GM18511 (cell line): ENCODE results near the gene PAFAH1B1.

Experiments
- ATAC-seq: cut with Tn5 transposase; IDR thresholded peaks from one replicate; pipeline ENCODE4 v1.9.1; 2021; ENCODE audit warnings: mild to moderate bottlenecking, moderate library complexity; ENCODE audit not compliant: unreplicated experiment

PAFAH1B1 gene

DNA sequence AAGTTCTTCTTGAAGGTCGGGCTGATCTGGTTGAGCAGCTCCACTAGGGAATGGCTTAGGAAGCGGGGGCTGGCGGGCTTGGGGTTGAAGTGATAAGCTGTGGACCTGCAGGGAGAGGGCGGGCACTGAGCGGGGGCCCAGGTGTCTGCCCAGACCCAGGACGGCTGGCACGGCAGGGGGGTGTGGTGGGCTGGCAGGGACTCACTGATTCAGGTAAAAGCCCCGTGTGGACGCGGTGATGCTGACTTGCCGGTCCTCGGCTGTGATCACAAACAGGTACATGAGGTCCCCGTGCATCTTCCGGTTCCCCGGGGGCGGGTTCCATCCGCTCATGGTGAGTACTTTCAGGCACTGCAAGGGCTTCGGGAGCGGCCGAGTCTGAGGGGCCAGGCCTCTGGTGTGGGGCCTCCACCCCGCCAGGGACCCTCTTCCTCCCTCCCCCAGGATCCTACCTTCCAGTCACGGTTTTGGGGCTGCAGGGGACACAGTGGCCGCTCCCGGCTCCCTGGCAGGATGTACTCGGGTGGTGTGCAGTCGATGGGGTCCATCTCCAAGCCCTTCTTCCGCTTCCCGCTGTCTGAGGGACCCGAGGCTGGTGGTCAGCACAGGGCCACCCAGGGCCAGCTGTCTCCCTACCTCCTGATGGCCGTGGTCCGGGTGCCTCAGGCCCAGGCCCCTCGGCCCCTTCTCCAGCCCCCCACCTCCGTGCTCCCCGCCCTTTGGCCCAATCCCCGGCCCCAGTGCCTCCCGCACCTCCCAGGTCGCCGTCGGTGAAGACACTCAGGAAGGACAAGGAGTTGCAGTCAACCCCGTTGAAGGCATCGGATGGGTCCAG is 107.9 kb downstream of the PAFAH1B1 start:
- no peak for ATAC-seq

DNA sequence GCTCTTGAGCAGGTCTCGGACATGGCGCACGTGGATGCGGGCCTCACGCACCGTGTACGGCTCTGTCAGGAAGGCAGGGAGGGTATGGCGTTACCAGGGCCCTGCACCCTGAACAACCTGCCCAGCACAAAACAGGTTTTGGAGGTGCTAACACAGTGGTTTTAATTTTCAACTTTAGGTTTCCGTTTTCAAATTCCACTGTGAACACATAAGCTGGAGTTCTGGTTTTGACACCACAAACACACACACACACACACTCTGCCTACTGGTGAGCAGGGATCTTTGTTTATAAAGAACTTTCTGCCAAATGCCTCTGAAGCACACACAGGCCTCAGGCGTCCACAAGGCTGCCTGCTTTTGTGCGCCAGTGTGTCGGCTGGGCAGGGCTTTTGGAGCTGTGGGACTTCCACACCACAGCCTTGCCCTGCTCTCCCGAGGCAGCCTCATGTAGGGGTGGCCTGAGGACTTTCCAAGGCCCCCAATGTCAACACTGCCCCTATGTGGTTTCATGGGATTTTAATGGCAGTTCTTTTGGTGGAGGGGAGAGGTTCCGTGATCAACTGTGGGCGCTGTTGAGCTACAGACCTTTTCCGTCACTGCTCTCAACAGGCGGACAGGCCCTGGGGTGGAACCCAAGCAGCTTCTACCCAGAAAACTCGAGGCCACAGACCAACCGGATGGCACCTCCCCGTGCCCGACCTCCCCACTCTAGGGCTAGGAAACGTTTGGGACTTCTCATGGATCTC is 108.7 kb downstream of the PAFAH1B1 start:
- no peak for ATAC-seq

DNA sequence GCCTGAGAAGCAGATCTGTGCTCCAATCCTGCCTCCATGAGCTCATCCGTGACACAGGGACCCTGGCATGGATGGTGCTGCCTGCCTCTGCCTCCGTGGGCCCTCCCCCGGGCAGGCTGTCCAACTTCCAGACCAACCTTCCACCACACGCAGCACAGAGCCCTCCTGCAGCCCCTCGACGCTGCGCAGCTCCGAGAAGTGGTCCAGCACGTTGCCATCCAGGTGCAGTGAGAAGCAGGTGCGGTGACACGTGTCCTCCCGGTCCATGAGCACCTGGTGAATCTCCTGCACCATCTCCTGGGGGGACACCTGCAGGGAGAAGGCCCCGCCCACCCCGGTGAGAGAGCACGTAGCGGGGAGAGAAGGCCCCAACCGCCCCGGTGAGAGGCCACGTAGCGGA is 109.7 kb downstream of the PAFAH1B1 start:
- ATAC-seq: no peak

DNA sequence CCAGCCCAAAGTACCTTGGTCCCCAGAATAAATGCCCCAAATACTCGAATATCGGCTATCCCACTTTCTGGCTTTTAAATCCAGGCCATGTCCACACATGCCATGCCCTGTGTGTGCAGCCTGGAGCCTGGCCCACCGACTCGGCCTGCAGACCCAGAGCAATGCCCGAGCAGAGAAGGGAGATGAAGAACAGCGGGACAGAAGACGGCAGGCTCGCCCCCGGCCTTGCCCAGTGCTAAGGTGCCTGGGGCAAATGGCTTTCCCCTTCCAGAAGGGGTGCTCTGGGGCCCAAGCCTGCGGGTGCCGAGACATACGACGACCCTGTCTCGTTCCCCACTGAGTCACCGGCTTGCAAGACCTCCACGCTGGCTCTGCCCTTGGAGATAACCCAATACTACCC is 110.2 kb downstream of the PAFAH1B1 start:
- no peak for ATAC-seq

DNA sequence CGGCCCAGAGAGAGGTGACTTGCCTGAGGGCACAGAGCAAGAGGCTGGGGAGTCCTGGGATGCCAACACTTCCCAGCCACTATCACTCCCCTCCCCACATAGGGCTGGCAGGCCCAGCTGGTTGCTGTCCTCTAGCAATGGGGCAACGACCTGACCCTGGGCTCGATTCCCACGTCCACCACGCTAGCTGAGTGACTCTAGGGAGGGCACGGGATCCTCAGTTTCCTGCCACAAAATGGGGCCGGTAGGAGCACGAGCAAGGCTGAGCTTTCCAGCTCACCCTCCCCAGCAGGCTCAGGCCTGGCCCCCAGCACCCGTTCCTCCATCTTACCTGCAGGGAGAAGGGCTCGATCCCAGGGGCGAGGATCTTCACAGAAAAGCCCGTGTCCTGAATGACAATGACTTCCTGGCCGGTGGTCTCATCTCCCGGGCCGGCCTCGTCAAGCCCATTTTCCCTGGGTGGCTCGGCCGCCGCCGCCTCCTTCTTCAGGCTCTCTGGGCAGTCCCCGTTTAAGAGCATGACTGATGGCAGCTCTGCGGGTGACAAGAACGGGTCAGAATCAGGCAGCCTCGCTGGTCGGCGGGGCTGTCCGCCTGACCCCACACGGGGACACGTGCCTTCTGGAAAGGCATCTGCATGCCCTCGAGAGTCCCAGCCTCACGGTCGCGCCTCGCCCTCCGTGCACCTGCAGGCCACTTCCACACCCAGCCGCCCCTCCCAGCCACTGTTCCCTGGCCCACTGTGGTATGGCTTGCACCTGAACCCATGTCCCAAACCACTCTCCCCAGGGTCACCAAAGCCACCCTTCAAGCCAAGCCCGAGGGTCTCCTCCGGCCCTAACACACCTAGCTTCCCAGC is 110.8 kb downstream of the PAFAH1B1 start:
- ATAC-seq: no peak

DNA sequence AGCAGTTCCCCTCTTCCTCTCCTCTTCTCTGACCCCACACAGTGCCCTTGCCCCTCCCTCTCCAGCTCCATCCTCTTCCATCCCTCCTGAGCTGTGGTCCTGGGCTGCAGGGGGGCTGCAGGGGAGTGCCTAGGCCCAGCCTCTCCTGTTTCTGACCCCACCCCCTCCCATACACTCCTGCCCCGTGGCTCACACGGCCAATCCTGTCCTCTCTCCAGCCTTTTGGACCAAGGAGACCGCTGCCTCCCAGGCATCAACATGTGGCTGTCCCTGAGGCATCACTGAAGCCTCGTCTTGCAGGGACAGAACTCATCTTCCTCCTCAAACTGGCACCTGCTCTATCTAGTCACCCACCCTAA is 111.4 kb downstream of the PAFAH1B1 start:
- no peak for ATAC-seq

DNA sequence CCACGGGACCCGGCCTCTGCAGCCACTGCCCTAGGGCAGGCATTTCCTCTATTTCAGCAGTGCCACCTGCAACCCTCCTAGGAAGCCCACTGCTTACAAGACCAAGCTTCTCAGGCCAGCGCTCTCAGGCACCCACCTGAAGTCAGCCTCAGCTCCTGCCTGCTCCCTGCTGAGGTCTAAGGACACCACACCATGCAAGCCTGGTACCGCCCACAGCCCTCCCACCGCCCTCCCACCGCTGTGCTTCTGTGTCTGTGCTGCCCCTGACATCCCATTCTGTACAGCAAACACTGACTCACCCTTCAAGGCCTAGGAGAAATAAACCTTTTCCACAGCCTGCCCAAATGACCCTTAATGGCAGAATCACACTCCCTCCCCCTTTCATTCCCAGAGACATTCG is 111.8 kb downstream of the PAFAH1B1 start:
- ATAC-seq: no peak

DNA sequence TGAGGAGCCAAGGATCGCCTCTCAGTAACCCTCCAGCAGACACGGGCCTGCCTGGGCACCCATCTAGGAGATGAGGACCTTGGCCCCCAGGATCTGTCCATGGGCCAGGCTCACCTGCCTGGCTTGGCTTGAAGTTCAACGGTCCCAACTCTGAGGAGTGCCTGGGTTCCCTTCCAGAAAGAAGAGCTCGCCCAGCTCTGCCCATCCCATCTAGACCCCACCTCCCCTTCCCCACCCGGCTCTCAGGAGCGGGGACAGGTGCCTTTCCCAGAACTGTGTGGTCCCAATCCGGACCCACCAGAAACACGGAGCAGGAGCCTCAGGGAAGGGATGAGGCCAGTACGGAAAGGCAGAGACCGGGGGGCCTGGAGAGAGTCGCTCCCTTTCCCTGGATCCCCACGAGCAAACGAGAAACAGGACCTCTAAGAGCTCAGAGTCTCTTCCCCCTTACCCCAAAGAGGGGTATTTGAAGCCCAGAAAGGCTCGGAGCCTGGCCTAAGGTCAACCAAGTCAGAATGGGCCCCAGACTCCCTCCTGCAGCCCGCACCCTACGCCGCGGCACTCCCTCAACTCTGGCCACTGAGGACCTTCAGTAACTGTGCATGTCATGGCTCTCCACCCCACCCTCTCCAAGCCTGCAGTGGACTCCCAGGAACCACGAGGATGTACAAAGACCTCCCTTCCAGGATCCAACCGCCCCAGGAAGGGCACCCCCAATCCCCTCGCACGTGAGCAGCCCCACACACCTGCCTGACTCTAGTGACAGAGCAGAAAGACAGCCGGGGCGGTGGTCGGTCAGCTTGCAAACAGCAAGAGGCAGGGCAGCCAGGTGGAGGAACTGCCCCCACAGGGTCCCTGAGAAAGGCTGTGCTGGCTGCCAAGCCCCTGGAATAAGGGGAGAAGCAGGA is 112.7 kb downstream of the PAFAH1B1 start:
- ATAC-seq: no peak

DNA sequence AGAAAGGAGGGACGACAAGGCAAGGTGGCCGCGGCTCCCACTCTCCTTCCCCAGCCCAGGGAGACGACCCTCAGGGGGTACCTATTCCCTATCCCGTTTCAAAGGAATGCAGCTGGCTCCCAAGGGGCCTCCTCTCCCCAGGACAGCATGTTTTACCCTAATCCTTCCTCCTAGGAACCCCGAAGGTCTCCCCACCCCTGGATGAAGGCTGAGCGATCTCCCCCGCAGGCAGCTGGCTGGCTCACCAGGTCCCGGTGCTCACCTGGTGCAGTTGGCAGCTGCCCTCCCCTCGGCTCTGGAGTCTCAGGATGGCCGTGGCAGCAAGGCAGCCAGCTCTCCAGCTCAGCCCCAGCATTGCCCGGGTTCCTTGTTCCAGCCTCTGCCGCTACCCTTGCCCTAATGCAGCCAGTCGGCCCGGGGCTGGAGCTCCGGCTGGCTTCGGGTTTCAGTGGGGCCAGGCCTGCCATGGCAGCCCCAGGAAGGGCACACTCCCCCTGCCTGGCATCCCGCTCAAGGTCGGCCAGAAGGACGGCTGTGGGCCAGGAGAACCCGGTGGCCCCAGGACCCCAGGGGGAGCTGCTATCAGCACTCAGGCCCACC is 113.6 kb downstream of the PAFAH1B1 start:
- ATAC-seq: no peak

DNA sequence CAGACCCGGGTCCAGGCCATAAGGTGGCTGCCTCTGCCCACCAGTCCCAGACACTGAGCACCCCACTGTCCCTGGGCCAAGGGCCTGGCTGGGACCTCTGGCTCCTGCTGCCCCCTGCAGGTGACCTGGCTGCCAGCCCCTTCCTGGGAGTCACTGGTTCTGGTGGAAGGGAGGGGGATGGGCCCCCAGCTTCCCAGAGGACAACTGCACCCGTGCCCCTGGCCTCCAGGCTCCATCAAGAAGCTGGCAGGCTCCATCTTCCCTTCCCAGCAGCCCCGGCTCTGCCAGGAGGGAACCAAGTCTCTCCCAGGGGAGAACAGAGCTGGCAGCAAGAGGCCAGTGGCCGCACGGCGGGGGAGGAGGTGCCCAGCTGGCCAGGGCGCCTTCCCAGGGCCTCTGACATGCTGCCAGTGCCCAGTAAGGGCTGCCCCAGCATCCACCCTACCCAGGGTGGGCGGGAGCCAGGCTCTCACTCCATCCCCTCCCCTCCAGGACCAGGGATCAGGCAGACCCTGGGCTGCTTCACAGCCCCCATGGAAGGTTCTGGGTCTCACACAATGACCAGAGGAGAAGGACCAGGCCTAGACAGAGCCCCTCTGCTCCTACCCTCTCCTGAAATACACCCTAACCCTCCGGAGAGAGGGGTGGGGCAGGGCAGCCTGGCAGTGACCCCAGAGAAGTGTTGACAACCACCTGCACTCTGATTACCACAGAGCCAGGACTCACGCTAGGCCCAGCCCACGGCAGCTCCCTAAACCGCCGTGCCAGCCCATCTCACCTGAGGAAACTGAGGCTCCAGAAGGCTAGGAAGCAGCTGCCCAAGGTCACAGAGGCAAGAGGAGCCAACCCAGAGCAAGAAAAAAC is 114.5 kb downstream of the PAFAH1B1 start:
- ATAC-seq: no peak

DNA sequence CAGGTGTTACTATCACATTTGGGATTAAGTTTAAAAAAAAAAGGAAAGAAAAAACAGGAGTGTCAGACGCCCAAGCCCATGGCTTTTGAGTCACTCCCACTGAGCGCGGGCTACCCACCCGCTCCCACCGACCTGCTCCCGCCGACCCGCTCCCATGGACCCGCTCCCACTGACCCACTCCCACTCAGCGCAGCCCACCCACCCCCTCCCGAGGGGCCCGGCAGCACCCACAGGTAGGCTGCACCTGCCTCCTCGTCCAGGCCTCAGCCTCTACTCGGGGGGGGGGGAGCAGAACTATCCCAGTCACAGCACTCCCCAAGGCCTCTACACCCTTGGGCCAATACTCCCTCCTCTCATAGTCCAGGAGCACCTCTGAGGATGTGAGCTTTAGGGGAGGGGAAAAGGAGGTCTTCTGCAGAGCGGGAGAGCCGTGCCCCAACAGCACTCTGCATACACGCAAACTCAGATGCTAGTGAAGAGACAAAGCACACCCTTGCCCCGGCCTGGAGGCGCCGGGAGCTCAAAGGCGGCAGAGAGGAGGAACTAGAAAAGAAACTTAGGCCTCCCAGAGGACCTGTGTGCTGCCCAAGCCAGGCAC is 115.2 kb downstream of the PAFAH1B1 start:
- no peak for ATAC-seq

DNA sequence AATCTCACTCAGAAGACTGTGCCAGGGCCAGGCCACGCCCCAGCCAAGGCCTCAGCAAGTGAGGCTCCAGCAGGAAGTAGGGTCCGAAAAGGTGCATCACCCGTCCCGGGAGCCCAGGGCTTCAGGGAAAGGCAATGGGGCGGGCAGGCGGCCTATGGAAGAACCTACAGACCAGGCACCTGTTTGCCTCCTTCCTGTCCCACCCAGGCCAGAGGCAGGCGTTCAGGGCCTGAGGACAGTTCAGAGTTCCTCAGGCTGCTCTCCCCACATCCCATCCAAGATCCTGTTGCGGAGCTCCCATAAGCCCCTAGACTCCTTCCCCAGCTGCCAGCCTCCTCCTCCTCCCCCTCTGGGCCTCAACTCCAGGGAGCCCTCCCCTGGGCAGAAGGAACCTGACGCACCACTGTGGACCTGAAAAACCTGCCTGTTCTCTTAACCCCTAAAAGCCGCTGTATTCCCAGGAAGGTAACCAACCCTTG is 115.8 kb downstream of the PAFAH1B1 start:
- ATAC-seq: peak; percentile 45

DNA sequence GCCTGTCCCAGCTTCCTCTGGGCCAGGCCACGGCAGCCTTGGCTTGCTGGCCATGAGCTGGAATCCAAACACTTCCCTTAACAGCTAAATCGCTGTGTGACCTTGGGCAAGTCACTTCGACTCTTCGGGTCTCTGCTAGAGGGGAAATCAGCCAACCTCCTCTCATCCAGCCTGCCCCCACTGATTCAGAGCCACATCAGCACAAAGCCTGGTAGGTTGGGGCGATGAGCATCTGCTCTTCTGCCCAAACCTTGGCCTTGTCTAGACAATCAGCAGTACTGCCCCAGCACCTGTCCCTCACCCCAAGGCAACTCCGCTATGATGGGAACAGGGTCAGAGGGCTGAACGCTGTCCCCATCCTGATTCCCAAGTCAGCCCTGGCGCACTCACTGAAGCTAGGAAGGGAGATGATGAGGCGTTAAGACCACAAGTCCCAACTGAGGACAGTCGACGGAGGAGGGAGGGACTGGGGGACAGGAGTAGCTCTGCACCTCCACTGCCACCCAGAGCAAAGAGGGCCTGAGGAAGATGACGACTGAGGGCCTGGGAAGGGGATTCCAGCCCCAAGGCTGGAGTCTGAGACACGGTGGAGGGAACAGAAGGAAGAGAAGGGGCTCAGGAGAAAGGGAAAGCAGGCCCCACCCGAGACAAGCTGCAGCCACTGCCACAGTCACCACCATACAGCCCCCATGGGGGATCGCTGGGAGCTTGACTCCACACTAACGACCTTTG is 116.8 kb downstream of the PAFAH1B1 start:
- no peak for ATAC-seq

DNA sequence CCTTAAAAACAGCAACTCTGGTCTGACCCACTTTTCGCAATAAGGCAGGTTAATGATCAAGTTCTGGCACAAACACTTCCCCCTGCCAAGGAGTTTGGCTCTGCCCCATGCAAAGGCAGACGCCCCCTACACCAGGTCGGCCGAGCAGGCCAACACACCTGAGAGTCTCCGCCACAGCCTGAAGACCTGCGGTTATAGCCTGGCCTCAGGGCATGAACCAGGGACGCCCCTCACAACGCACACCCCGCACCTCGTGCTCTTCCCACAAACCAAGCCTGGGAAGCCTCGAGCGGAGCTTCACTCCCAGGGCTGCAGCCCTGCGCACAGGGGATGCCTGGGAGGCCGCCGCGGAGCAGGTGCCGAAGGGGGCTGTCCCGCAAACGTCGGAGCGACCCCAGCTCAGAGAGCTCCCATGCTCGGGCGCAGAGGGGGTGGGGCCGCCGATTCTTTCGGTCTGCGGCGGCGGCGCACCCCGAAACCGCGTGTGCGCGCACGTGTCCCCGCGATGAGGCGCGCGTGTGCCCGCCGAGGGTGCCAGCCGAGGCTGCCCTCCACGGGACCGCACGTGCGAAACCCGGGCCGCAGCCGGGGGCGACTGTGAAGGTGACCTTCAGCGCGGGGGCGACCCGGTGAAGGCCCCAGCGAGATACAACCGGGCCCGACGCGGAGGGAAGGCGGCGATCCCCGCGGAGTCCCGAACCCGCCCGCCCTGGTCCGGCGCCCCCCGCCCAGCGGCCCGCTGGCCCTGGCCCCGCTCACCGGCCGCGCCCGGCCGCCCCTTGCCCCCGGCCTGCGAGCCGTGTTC is 117.6 kb downstream of the PAFAH1B1 start:
- ATAC-seq: peak; percentile 35

DNA sequence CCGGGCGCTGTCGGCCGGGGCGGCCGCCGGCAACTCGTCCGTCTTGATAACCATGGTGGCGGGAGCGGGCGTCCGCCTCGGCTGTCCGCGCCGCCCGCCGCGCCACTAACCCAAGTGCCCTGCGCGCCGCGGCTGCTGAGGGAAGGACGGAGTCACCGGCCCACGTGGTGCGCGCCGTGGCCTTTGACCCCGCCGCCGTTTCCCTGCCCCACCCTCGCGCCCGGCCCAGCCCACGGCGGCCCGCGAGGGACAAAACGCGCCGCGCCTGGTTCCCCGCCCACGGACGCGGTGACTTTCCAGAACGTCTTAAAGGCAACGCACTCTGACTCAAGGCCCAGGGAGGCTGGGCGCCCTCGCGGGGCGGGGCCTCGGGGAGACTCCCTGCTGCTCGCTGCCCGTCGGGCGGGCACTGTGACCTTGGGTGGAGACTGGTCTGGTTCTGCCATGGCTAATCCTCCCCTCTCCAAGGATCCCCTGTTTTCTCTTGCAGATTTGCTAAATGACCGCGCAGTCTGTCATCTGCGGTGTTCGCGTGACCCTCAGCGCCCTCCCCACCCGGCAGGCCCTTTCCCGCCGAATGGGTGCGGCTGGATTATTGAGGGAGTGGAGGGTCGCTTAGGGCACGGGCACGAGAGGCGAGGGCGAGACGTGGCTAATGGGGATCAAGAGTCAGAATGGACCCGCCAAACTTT is 118.3 kb downstream of the PAFAH1B1 start, which contains the start of gene CLUH:
TSS of gene CLUH (minus strand) at position 157 of the 692 bp plus-strand sequence. CDS start at position 54, 103 bp downstream.
- ATAC-seq: peak; percentile 77

DNA sequence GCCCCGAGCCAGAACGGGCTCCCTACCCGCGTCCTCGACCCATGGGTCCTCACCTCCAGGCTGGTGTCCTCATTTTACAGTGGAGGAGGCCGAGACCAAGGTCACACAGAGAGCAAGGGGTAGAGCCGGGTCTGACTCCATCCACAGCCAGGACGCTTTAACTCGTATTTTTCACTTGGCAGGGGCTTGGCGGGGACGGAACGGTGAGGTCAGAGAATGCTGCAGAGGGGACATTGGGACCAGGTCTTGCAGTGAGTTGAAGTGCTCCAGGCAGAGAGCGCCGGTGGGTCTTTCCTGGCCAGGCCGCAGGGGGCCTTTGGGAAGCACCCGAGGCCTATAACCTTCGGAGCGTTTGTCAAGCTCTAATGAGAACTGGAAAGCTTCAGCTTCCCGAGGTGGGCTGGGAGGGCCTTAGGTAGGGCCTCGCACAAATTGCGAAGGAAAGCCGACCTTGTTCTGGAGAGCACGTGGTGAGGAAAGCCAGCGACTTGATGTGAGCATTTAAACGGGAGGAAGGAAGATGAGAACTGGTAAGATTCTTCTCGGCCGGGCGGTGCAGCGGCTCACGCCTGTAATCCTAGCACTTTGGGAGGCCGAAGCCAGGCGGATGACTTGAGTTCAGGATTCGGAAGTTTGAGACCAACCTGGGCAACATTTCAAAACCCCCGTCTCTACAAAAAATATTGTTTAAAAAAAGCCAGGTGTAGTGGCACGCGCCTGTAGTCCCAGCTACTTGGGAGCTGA is 119.0 kb downstream of the PAFAH1B1 start:
- ATAC-seq: no peak
